NCI-H748 (cell line): Measurements from ENCODE around the gene RNF39.

ENCODE experiments used
- DNase-seq: peaks from one replicate; lab custom pipeline; 2025; ENCODE audit not compliant: unreplicated experiment; lab: John Stamatoyannopoulos, UW

RNF39 gene

DNA sequence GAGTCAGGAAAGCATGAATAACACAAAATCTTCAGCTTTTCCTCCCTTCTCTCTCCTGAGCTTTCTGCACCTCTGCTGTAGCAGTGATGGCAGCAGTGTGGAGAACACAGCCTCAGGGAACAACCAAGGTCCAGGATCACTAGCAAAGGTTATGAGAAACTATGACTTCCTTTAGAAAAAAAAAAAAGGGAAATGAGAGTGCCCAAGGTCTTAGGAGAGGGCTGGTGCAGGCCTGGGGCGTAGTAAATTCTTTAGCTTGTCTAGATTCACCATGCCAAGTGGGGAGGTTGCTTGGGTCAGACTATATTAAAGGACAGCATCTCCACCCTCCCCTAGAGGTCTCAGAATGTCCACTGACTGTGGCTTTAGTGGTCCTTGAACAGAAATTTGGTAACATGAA is 54.9 kb downstream of the RNF39 start:
- no peak for DNase-seq
